A673 (cell line): ENCODE results near the gene CSPG4. TPM values are rescaled to one million over a fixed set of nuclear protein-coding genes. Genes with fewer than 3 reads are reported as not detected.

Experiments used
- BruUV-seq: library from RNA; stranded (reverse); fragments of 400-500 nt; replicated peaks from 2 replicates; lab custom pipeline; 2021; lab: Mats Ljungman, UMichigan
- CTCF ChIA-PET: fragments of 300-600 bp; sonication (Branson Sonifier 250); formaldehyde crosslinking; loops from one replicate; lab custom pipeline; 2022; ENCODE audit warnings: antibody characterized with exemption; lab: Charles Lee
- POLR2A ChIA-PET: fragments of 300-600 bp; sonication (Branson Sonifier 250); formaldehyde crosslinking; loops from one replicate; lab custom pipeline; 2022; ENCODE audit warnings: antibody characterized with exemption; ENCODE audit not compliant: low non-redundant PET; lab: Charles Lee
- DNase-seq: peaks from one replicate; pipeline ENCODE4 v3.0.0-alpha.2; 2015; ENCODE audit warnings: low spot score
- H3K27ac ChIP-seq: fragments of 200-600 bp; sonication (generic); 2 replicates; pipeline ENCODE4 v1.5.1; 2016; ENCODE audit warnings: mixed run types, low read depth, mild to moderate bottlenecking, mixed read lengths, antibody characterized with exemption, low read length; ENCODE audit not compliant: poor library complexity, severe bottlenecking
- H3K27me3 ChIP-seq: fragments of 200-600 bp; sonication (generic); replicated peaks from 2 replicates; pipeline ENCODE4 v1.6.1; 2017; ENCODE audit warnings: mixed run types, low read depth, mild to moderate bottlenecking, mixed read lengths, antibody characterized with exemption, low read length; ENCODE audit not compliant: insufficient read depth, poor library complexity
- H3K36me3 ChIP-seq: fragments of 200-600 bp; sonication (generic); 2 replicates; pipeline ENCODE4 v1.6.1; 2016; ENCODE audit warnings: mixed run types, mild to moderate bottlenecking, mixed read lengths, antibody characterized with exemption, low read length; ENCODE audit not compliant: insufficient read depth, poor library complexity, severe bottlenecking
- H3K4me1 ChIP-seq: fragments of 200-600 bp; sonication (generic); 2 replicates; pipeline ENCODE4 v1.6.1; 2017; ENCODE audit warnings: mixed run types, mild to moderate bottlenecking, mixed read lengths, antibody characterized with exemption, low read length; ENCODE audit not compliant: insufficient read depth, poor library complexity, severe bottlenecking
- H3K4me3 ChIP-seq: fragments of 200-600 bp; sonication (generic); 2 replicates; pipeline ENCODE4 v1.5.1; 2016; ENCODE audit warnings: low read depth, mixed run types, mild to moderate bottlenecking, mixed read lengths, low read length; ENCODE audit not compliant: poor library complexity, severe bottlenecking
- H3K9me3 ChIP-seq: fragments of 200-600 bp; sonication (generic); 2 replicates; pipeline ENCODE4 v1.6.1; 2016; ENCODE audit warnings: mixed run types, low read depth, mild to moderate bottlenecking, mixed read lengths, antibody characterized with exemption, low read length; ENCODE audit not compliant: poor library complexity, severe bottlenecking
- EZH2 ChIP-seq: fragments of 200-600 bp; sonication (generic); IDR thresholded peaks from 2 replicates; pipeline ENCODE4 v1.6.1; 2017; ENCODE audit warnings: borderline replicate concordance, low read depth, mild to moderate bottlenecking, mixed read lengths, antibody characterized with exemption, low read length; ENCODE audit not compliant: poor library complexity, severe bottlenecking
- intact Hi-C: fragments of 100-400 bp; cut with micrococcal nuclease; formaldehyde crosslinking; loops from one replicate; pipeline ENCODE4 v1.10.0; 2022; ENCODE audit not compliant: unreplicated experiment
- total RNA-seq: library from RNA; stranded (reverse); gene quantifications from 2 replicates; pipeline ENCODE4 v1.2.3, GENCODE V29; 2021
- TF ChIP-seq, protein P1 (sequence below): fragments of 300-800, 200-600 bp; sonication (generic); conservative IDR thresholded peaks from 2 replicates; pipeline ENCODE4 v1.5.1; 2017; ENCODE audit warnings: low read depth, mild to moderate bottlenecking, antibody characterized with exemption, low read length, moderate library complexity, mixed read lengths

CSPG4 gene
- total RNA-seq, 1 experiment from 2014 or later, result 0.11 TPM

DNA sequence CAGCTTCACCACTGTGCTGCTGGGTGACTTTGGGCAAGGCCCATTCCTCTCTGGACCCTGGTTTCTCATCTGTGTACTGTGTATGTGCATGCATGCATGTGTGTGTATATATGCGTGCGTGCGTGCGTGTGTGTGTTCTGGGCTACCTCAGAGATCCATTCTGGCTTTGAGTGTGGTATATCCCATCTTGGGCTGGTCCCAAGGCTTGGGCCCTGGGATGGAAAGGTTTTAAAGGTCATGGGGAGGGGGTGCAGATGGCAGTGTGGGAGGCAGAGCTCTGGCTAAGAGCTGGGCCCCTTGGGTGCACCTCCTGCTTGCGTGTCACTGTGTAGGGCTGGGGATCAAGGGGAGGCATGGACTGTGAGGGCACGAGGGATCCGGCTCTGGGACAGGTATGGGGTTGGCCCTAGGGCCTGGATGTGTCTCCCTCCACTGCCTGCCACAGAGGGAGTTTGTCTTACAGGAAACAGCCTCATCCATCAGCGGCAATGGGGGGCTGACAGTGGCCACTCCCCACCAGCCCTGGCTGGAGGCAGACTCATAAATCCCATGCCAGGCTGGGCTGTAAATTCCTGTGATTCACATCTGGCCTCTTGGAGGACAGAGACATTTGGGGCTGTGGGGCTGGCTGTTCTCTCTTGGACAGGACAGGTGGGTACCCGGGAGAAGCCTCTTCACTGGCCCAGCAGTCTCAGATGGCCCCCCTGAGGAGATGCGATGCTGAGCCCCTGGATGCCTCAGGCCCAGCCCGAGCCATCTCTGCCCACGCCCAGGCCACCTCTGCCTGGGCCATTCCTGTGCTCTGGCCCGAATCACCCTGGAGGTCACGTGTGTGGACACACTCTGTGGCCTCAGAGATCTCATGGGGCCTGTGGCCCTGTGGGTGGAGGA lies 21.4 kb upstream of the CSPG4 start:
- ChIA-PET POLR2A (no interaction called here), CTCF (no interaction called here)
- Histone ChIP-seq H3K27ac (no peak overlapping the region), H3K27me3 (no peaks in the 10 kb centered on the region), H3K9me3 (no peaks in the 10 kb centered on the region), H3K36me3 (no peaks in the 10 kb centered on the region), H3K4me3 (no peak overlapping the region), H3K4me1 (peaks cover 5% of the 10 kb centered on the region)
- TF ChIP-seq EZH2, result no peak
- TF ChIP-seq, protein P1, sequence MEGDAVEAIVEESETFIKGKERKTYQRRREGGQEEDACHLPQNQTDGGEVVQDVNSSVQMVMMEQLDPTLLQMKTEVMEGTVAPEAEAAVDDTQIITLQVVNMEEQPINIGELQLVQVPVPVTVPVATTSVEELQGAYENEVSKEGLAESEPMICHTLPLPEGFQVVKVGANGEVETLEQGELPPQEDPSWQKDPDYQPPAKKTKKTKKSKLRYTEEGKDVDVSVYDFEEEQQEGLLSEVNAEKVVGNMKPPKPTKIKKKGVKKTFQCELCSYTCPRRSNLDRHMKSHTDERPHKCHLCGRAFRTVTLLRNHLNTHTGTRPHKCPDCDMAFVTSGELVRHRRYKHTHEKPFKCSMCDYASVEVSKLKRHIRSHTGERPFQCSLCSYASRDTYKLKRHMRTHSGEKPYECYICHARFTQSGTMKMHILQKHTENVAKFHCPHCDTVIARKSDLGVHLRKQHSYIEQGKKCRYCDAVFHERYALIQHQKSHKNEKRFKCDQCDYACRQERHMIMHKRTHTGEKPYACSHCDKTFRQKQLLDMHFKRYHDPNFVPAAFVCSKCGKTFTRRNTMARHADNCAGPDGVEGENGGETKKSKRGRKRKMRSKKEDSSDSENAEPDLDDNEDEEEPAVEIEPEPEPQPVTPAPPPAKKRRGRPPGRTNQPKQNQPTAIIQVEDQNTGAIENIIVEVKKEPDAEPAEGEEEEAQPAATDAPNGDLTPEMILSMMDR, result no peak
- intact Hi-C loops, result loop anchor here (10.0 kb wide), 1 partner anchor 191 kb away; no protein-coding TSS in a partner anchor
- no peak for DNase-seq
- no TSS peak for BruUV-seq

DNA sequence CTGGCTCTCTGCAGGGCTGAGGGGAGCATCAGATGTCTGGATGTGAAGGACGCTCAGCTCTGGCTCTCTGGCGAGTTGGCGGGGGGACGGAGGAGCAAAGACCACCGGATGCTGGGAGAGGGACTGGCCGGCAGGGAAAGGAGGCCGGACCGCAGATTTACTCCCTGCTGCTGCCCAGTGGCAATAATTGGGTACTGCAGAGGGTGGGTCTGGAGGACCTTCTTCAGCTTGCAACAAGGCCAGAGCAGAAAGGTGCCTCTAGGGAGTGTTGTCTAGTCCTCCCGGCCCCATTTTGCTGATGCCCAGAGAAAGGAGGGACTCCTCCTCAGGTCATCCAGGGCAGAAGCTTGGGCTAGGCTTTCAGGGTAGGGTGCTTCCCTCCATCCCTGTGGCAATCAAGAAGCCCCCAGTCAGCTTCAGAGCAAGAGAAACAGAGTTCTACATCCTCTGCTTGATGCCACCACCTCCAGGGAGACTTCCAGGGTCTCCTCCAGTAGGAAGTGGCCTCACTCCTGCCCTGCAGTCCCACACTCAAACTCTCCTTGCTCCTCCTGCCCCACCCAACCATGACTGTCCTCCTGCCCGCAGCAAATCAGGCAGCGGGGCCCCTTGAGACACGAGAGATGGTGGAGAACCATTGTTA lies 20.3 kb upstream of the CSPG4 start:
- Histone ChIP-seq H3K27me3 (no peaks in the 10 kb centered on the region), H3K36me3 (no peaks in the 10 kb centered on the region), H3K9me3 (no peaks in the 10 kb centered on the region), H3K27ac (no peak overlapping the region), H3K4me3 (no peak overlapping the region), H3K4me1 (peaks cover 1% of the 10 kb centered on the region)
- DNase-seq, result peak; percentile 68
- TF ChIP-seq, protein P1, result peak; percentile 66
- no peak for TF ChIP-seq EZH2
- intact Hi-C loops, result loop anchor here (10.0 kb wide), 1 partner anchor 192 kb away; no protein-coding TSS in a partner anchor
- ChIA-PET POLR2A (no interaction called here), CTCF (interaction anchor here (0.5 to 0.8 kb wide), 3 partner anchors 9 to 47 kb away, joined by 3 to 6 read pairs (median 5); a partner anchor contains a TSS)
- no TSS peak for BruUV-seq

DNA sequence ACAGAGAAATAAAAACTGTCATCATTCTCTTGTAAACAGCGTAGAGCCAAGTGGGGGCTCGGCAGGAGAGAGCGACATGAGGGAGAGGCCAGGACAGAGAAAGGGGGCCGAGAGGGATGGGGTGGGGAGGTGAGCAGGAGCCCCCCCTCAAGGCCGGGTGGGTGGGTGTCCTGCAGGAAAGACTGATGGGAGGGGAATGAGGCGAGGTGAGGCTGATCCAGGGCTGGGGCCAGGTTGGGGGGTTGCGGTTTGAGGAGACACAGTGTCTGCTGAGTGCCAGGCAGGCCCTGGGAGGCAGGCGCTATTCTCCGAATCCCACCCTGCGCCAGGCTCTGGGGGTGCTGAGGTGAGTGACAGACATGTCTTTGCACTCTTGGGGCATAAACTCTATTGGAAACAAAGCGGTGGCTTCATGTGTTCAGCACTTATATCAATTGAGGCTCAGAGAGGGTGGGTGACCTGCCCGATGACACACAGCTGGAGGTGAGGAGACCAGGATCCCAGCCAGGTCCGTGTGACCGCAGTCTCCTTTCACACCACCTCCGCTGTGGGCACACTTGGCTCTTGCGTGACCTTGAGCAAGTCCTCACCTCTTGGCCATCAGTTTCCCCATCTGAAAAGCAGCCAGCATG lies 19.6 kb upstream of the CSPG4 start:
- CTCF ChIA-PET, result interaction anchor here (0.5 to 0.8 kb wide), 2 partner anchors 15 to 46 kb away, joined by 3 to 5 read pairs; no protein-coding TSS in a partner anchor
- Histone ChIP-seq H3K36me3 (no peaks in the 10 kb centered on the region), H3K4me1 (no peaks in the 10 kb centered on the region), H3K27ac (no peak overlapping the region), H3K27me3 (no peaks in the 10 kb centered on the region), H3K9me3 (no peaks in the 10 kb centered on the region), H3K4me3 (no peak overlapping the region)
- POLR2A ChIA-PET, result no interaction called here
- TF ChIP-seq, protein P1, result no peak
- no peak for TF ChIP-seq EZH2
- intact Hi-C loops, result loop anchor here (10.0 kb wide), 1 partner anchor 193 kb away; no protein-coding TSS in a partner anchor
- no peak for DNase-seq
- BruUV-seq, result no TSS peak
